WTC11 (cell line): Measurements from ENCODE around the gene FGF14. TPM values are rescaled to one million over a fixed set of nuclear protein-coding genes. Genes with fewer than 3 reads are reported as not detected.
A peak's percentile ranks its signal among the peaks of the same experiment; 100 is the strongest.

ENCODE experiments used
- ATAC-seq: fragments of 200-7000 bp; cut with Tn5 transposase; 2 replicates; pipeline ENCODE4 v1.10.0; 2021; ENCODE audit warnings: mild to moderate bottlenecking, moderate library complexity
- CTCF ChIA-PET: fragments of 300-600 bp; sonication (Branson Sonifier 250); formaldehyde crosslinking; loops from one replicate; lab custom pipeline; 2021; ENCODE audit warnings: antibody characterized with exemption; lab: Charles Lee
- POLR2A ChIA-PET: fragments of 350-600 bp; sonication (Branson Sonifier 250); formaldehyde crosslinking; loops from one replicate; lab custom pipeline; 2021; ENCODE audit warnings: antibody characterized with exemption; lab: Charles Lee
- DNase-seq: peaks from one replicate; pipeline ENCODE4 v3.0.0; 2021; ENCODE audit warnings: low spot score
- H3K27ac Mint-ChIP-seq: 2 replicates; pipeline ENCODE4 v1.8.0; 2021; ENCODE audit warnings: mixed read lengths
- H3K27me3 Mint-ChIP-seq: 2 replicates; pipeline ENCODE4 v1.8.0; 2021; ENCODE audit warnings: low read depth, mild to moderate bottlenecking, moderate library complexity, mixed read lengths
- H3K36me3 Mint-ChIP-seq: 2 replicates; pipeline ENCODE4 v1.8.0; 2021; ENCODE audit warnings: mixed read lengths
- H3K4me1 Mint-ChIP-seq: 2 replicates; pipeline ENCODE4 v1.8.0; 2022; ENCODE audit warnings: mixed read lengths
- H3K4me3 Mint-ChIP-seq: 2 replicates; pipeline ENCODE4 v1.8.0; 2021; ENCODE audit warnings: mild to moderate bottlenecking, moderate library complexity, mixed read lengths
- H3K9me3 Mint-ChIP-seq: 2 replicates; pipeline ENCODE4 v1.8.0; 2021; ENCODE audit warnings: mixed read lengths
- FOXJ3 ChIP-seq: sonication (generic); formaldehyde crosslinking; IDR thresholded peaks from 2 replicates; pipeline ENCODE4 v1.9.0; 2021; ENCODE audit warnings: missing genetic modification reagents, mild to moderate bottlenecking, borderline replicate concordance
- GRHL2 ChIP-seq: fragments of 250-450 bp; sonication (Bioruptor Pico); IDR thresholded peaks from 2 replicates; pipeline ENCODE4 v1.8.0; 2022; ENCODE audit warnings: mild to moderate bottlenecking, moderate library complexity; ENCODE audit not compliant: insufficient replicate concordance, severe bottlenecking
- GTF2I ChIP-seq: fragments of 250-450 bp; sonication (Bioruptor Pico); conservative IDR thresholded peaks from 2 replicates; pipeline ENCODE4 v1.4.0; 2021; ENCODE audit warnings: mild to moderate bottlenecking
- HMGA2 ChIP-seq: fragments of 250-450 bp; sonication (Bioruptor Pico); IDR thresholded peaks from 2 replicates; pipeline ENCODE4 v1.4.0; 2021; ENCODE audit warnings: mild to moderate bottlenecking, moderate library complexity
- KAT7 ChIP-seq: sonication (generic); formaldehyde crosslinking; IDR thresholded peaks from 2 replicates; pipeline ENCODE4 v1.8.1; 2023; ENCODE audit warnings: missing genetic modification reagents, mild to moderate bottlenecking, borderline replicate concordance
- NR1H2 ChIP-seq: sonication (generic); formaldehyde crosslinking; IDR thresholded peaks from 2 replicates; pipeline ENCODE4 v1.9.0; 2021; ENCODE audit warnings: mild to moderate bottlenecking, moderate library complexity, missing genetic modification reagents
- NR2C2 ChIP-seq: sonication (generic); formaldehyde crosslinking; IDR thresholded peaks from 2 replicates; pipeline ENCODE4 v1.8.0; 2022; ENCODE audit warnings: mild to moderate bottlenecking, missing genetic modification reagents
- SMAD4 ChIP-seq: sonication (generic); formaldehyde crosslinking; IDR thresholded peaks from 2 replicates; pipeline ENCODE4 v1.8.0; 2022; ENCODE audit warnings: mild to moderate bottlenecking, missing genetic modification reagents
- TEAD4 ChIP-seq: sonication (generic); formaldehyde crosslinking; IDR thresholded peaks from 2 replicates; pipeline ENCODE4 v1.8.0; 2022; ENCODE audit warnings: mild to moderate bottlenecking, missing genetic modification reagents
- ZNF138 ChIP-seq: sonication (generic); formaldehyde crosslinking; conservative IDR thresholded peaks from 2 replicates; pipeline ENCODE4 v1.8.1; 2022; ENCODE audit warnings: mild to moderate bottlenecking, moderate library complexity, missing genetic modification reagents
- ZNF219 ChIP-seq: sonication (generic); formaldehyde crosslinking; IDR thresholded peaks from 2 replicates; pipeline ENCODE4 v1.8.0; 2023; ENCODE audit warnings: missing genetic modification reagents, mild to moderate bottlenecking, borderline replicate concordance
- ZNF317 ChIP-seq: sonication (generic); formaldehyde crosslinking; IDR thresholded peaks from 2 replicates; pipeline ENCODE4 v1.8.1; 2023; ENCODE audit warnings: low read depth, mild to moderate bottlenecking, moderate library complexity, missing genetic modification reagents, borderline replicate concordance
- ZNF416 ChIP-seq: fragments of 250-450 bp; sonication (Bioruptor Pico); IDR thresholded peaks from 2 replicates; pipeline ENCODE4 v1.9.0; 2021; ENCODE audit warnings: mild to moderate bottlenecking, inconsistent platforms
- ZNF671 ChIP-seq: fragments of 250-450 bp; sonication (Bioruptor Pico); IDR thresholded peaks from 2 replicates; pipeline ENCODE4 v1.8.0; 2021; ENCODE audit warnings: mild to moderate bottlenecking
- total RNA-seq: library from RNA; stranded (reverse); gene quantifications from 3 replicates; pipeline ENCODE4 v1.2.3, GENCODE V29; 2021
- TF ChIP-seq, protein P1 (sequence below): sonication (generic); formaldehyde crosslinking; IDR thresholded peaks from 2 replicates; pipeline ENCODE4 v1.8.1; 2022; ENCODE audit warnings: low read depth, missing genetic modification reagents, borderline replicate concordance
- TF ChIP-seq, protein P2 (sequence below): sonication (generic); formaldehyde crosslinking; IDR thresholded peaks from 2 replicates; pipeline ENCODE4 v1.8.0; 2023; ENCODE audit warnings: mild to moderate bottlenecking, missing genetic modification reagents
- TF ChIP-seq, protein P3 (sequence below): fragments of 250-450 bp; sonication (Bioruptor Pico); IDR thresholded peaks from 2 replicates; pipeline ENCODE4 v1.9.0; 2021; ENCODE audit warnings: moderate library complexity, mild to moderate bottlenecking, inconsistent platforms, borderline replicate concordance
- TF ChIP-seq, protein P4 (sequence below): sonication (generic); formaldehyde crosslinking; IDR thresholded peaks from 2 replicates; pipeline ENCODE4 v1.8.1; 2023; ENCODE audit warnings: mild to moderate bottlenecking, missing genetic modification reagents, moderate library complexity
- TF ChIP-seq, protein P5 (sequence below): sonication (generic); formaldehyde crosslinking; IDR thresholded peaks from 2 replicates; pipeline ENCODE4 v1.8.1; 2022; ENCODE audit warnings: low read depth, mild to moderate bottlenecking, moderate library complexity, missing genetic modification reagents, borderline replicate concordance
- TF ChIP-seq, protein P6 (sequence below): sonication (generic); formaldehyde crosslinking; IDR thresholded peaks from 2 replicates; pipeline ENCODE4 v1.8.0; 2022; ENCODE audit warnings: mild to moderate bottlenecking, missing genetic modification reagents
- TF ChIP-seq, protein P7 (sequence below): sonication (generic); formaldehyde crosslinking; IDR thresholded peaks from 2 replicates; pipeline ENCODE4 v1.8.1; 2023; ENCODE audit warnings: mild to moderate bottlenecking, missing genetic modification reagents
- TF ChIP-seq, protein P8 (sequence below): fragments of 250-450 bp; sonication (Bioruptor Pico); IDR thresholded peaks from 2 replicates; pipeline ENCODE4 v2.1.2; 2022; ENCODE audit warnings: mild to moderate bottlenecking, moderate library complexity

The FGF14 gene
- total RNA-seq, 1 experiment from 2014 or later = 0.28 TPM

DNA sequence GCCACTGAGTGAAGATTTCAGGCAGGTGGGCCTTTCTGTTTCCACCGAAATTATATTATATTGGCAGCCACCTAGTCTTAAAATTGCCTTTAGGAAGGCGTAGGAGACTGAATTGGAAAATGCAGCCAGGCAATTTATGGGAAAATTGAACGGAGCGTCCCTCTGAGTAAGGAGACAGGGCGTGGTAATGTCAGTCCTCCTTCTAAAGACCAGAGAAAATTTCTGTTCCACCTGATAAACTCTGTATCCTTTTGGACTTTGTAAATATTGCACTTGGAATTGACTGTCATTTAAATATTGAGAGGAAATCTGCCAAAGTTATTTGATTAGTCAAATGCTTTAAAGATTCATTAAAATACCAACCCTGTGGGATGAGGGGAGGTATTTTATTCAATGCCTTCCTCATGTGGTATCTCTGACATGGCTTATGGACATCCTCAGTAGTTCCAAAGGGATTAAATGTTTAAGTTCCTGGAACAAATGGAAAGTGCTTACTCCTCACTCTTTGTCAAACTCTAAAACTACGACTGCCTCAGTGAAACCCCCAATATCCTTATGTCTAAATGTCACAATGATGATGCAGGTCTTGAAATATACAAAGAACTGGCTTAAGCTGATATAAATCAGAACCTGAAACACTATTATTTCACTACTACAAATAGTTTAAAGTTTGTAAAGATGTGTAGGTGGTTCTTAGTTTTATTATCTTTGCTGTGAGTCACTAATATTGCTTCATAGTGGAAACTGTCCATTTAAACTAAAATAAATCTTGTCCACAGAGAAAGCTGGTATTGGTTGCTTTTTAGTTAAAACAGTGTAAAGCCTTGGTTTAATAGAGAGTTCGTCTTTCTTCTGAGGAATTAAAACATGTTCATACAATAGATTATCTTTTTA is 203.2 kb downstream of the FGF14 start:
- Mint-ChIP-seq H3K36me3 (no peaks in the 10 kb centered on the region), H3K27ac (no peak overlapping the region), H3K4me1 (peaks cover 11% of the 10 kb centered on the region), H3K9me3 (peaks cover 3% of the 10 kb centered on the region; the same call in 1 of the 2 replicates), H3K4me3 (no peak overlapping the region), H3K27me3 (no peaks in the 10 kb centered on the region)
- CTCF ChIA-PET = interaction anchor here (1.6 to 1.9 kb wide), 2 partner anchors 258 to 357 kb away, joined by 10 to 17 read pairs; no protein-coding TSS in a partner anchor
- POLR2A ChIA-PET = no interaction called here
- no peak for ATAC-seq
- DNase-seq = no peak
- TF ChIP-seq SMAD4 (no peak), KAT7 (no peak), ZNF317 (CRISPR knock-in tag) (no peak), ZNF416 (CRISPR knock-in tag) (no peak), NR2C2 (CRISPR knock-in tag) (no peak), TEAD4 (CRISPR knock-in tag) (no peak), ZNF138 (CRISPR knock-in tag) (no peak), NR1H2 (CRISPR knock-in tag) (no peak), HMGA2 (CRISPR knock-in tag) (no peak)
- TF ChIP-seq, protein P1, sequence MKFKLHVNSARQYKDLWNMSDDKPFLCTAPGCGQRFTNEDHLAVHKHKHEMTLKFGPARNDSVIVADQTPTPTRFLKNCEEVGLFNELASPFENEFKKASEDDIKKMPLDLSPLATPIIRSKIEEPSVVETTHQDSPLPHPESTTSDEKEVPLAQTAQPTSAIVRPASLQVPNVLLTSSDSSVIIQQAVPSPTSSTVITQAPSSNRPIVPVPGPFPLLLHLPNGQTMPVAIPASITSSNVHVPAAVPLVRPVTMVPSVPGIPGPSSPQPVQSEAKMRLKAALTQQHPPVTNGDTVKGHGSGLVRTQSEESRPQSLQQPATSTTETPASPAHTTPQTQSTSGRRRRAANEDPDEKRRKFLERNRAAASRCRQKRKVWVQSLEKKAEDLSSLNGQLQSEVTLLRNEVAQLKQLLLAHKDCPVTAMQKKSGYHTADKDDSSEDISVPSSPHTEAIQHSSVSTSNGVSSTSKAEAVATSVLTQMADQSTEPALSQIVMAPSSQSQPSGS (CRISPR knock-in tag) = no peak
- TF ChIP-seq, protein P2, sequence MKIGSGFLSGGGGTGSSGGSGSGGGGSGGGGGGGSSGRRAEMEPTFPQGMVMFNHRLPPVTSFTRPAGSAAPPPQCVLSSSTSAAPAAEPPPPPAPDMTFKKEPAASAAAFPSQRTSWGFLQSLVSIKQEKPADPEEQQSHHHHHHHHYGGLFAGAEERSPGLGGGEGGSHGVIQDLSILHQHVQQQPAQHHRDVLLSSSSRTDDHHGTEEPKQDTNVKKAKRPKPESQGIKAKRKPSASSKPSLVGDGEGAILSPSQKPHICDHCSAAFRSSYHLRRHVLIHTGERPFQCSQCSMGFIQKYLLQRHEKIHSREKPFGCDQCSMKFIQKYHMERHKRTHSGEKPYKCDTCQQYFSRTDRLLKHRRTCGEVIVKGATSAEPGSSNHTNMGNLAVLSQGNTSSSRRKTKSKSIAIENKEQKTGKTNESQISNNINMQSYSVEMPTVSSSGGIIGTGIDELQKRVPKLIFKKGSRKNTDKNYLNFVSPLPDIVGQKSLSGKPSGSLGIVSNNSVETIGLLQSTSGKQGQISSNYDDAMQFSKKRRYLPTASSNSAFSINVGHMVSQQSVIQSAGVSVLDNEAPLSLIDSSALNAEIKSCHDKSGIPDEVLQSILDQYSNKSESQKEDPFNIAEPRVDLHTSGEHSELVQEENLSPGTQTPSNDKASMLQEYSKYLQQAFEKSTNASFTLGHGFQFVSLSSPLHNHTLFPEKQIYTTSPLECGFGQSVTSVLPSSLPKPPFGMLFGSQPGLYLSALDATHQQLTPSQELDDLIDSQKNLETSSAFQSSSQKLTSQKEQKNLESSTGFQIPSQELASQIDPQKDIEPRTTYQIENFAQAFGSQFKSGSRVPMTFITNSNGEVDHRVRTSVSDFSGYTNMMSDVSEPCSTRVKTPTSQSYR (CRISPR knock-in tag) = no peak
- TF ChIP-seq, protein P3, sequence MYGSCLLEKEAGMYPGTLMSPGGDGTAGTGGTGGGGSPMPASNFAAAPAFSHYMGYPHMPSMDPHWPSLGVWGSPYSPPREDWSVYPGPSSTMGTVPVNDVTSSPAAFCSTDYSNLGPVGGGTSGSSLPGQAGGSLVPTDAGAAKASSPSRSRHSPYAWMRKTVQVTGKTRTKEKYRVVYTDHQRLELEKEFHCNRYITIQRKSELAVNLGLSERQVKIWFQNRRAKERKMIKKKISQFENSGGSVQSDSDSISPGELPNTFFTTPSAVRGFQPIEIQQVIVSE (CRISPR knock-in tag) = no peak
- TF ChIP-seq, protein P4, sequence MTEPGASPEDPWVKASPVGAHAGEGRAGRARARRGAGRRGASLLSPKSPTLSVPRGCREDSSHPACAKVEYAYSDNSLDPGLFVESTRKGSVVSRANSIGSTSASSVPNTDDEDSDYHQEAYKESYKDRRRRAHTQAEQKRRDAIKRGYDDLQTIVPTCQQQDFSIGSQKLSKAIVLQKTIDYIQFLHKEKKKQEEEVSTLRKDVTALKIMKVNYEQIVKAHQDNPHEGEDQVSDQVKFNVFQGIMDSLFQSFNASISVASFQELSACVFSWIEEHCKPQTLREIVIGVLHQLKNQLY (CRISPR knock-in tag) = no peak

DNA sequence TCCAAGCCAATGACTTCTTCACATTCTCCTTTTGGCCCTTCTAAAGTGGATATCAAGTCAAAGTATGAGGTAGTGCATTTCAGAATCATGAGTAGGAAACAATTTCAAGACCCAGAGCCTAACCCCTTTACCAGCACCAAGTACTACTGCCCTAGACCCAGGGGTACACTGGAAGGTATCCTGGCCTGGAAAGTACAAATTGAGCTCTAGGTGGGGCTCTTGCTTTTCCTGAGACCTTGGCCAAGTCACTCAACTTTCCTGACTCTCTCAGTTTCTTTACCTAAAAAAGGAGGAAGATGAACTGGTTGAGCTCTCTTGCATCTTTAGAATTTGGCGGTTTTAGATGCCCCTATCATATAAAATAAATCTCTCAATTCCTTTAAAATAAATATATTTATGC is 204.7 kb downstream of the FGF14 start:
- H3K9me3 Mint-ChIP-seq = peaks cover 10% of the 10 kb centered on the region
- no peak overlapping the region for H3K4me3 Mint-ChIP-seq
- no peak overlapping the region; the same call in 1 of the 2 replicates for H3K27ac Mint-ChIP-seq
- ChIA-PET CTCF (interaction anchor here (0.8 to 1.9 kb wide), 11 partner anchors 44 to 373 kb away, joined by 3 to 17 read pairs (median 4); no protein-coding TSS in a partner anchor), POLR2A (interaction anchor here (0.6 kb wide), 1 partner anchor 86 kb away, joined by 3 read pairs; no protein-coding TSS in a partner anchor)
- H3K4me1 Mint-ChIP-seq = peaks cover 11% of the 10 kb centered on the region
- H3K27me3 Mint-ChIP-seq = no peaks in the 10 kb centered on the region
- peak; percentile 29 for DNase-seq
- peak; percentile 98 for ATAC-seq
- no peaks in the 10 kb centered on the region for H3K36me3 Mint-ChIP-seq
- TF ChIP-seq, protein P5, sequence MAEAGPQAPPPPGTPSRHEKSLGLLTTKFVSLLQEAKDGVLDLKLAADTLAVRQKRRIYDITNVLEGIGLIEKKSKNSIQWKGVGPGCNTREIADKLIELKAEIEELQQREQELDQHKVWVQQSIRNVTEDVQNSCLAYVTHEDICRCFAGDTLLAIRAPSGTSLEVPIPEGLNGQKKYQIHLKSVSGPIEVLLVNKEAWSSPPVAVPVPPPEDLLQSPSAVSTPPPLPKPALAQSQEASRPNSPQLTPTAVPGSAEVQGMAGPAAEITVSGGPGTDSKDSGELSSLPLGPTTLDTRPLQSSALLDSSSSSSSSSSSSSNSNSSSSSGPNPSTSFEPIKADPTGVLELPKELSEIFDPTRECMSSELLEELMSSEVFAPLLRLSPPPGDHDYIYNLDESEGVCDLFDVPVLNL (CRISPR knock-in tag) = no peak
- TF ChIP-seq ZNF671 (CRISPR knock-in tag) = no peak
- TF ChIP-seq ZNF219 = no peak
- no peak for TF ChIP-seq GRHL2 (CRISPR knock-in tag)
- TF ChIP-seq, protein P6, sequence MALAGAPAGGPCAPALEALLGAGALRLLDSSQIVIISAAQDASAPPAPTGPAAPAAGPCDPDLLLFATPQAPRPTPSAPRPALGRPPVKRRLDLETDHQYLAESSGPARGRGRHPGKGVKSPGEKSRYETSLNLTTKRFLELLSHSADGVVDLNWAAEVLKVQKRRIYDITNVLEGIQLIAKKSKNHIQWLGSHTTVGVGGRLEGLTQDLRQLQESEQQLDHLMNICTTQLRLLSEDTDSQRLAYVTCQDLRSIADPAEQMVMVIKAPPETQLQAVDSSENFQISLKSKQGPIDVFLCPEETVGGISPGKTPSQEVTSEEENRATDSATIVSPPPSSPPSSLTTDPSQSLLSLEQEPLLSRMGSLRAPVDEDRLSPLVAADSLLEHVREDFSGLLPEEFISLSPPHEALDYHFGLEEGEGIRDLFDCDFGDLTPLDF (CRISPR knock-in tag) = no peak
- TF ChIP-seq GTF2I (CRISPR knock-in tag) = no peak
- TF ChIP-seq, protein P7, sequence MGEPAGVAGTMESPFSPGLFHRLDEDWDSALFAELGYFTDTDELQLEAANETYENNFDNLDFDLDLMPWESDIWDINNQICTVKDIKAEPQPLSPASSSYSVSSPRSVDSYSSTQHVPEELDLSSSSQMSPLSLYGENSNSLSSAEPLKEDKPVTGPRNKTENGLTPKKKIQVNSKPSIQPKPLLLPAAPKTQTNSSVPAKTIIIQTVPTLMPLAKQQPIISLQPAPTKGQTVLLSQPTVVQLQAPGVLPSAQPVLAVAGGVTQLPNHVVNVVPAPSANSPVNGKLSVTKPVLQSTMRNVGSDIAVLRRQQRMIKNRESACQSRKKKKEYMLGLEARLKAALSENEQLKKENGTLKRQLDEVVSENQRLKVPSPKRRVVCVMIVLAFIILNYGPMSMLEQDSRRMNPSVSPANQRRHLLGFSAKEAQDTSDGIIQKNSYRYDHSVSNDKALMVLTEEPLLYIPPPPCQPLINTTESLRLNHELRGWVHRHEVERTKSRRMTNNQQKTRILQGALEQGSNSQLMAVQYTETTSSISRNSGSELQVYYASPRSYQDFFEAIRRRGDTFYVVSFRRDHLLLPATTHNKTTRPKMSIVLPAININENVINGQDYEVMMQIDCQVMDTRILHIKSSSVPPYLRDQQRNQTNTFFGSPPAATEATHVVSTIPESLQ = no peak
- TF ChIP-seq FOXJ3 (CRISPR knock-in tag) = no peak
- TF ChIP-seq, protein P8, sequence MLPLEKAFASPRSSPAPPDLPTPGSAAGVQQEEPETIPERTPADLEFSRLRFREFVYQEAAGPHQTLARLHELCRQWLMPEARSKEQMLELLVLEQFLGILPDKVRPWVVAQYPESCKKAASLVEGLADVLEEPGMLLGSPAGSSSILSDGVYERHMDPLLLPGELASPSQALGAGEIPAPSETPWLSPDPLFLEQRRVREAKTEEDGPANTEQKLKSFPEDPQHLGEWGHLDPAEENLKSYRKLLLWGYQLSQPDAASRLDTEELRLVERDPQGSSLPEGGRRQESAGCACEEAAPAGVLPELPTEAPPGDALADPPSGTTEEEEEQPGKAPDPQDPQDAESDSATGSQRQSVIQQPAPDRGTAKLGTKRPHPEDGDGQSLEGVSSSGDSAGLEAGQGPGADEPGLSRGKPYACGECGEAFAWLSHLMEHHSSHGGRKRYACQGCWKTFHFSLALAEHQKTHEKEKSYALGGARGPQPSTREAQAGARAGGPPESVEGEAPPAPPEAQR (CRISPR knock-in tag) = no peak
